ENCODE measurements around the gene FGFR2.
"Not testable (repeated sequence)": the region's sequence is repeated elsewhere in the genome, so short reads cannot be mapped to it uniquely, and the experiment has no call there.

The FGFR2 gene

GRCh38 chr10:121583857-121584256 lies 14.4 kb downstream of the FGFR2 start:
- no peak for DNase-seq

- DNase-seq = no peak
Observed at GRCh38 chr10:121583258-121583657, 15.0 kb downstream of the FGFR2 start.

GRCh38 chr10:121580276-121581116 lies 17.7 kb downstream of the FGFR2 start:
- no peak for DNase-seq

- DNase-seq = no peak
Observed at GRCh38 chr10:121579656-121580055, 18.6 kb downstream of the FGFR2 start.

GRCh38 chr10:121578965-121579364 lies 19.3 kb downstream of the FGFR2 start:
- DNase-seq = no peak

- no peak for DNase-seq
Observed at GRCh38 chr10:121578298-121578697, 19.9 kb downstream of the FGFR2 start.

GRCh38 chr10:121577568-121577967 lies 20.7 kb downstream of the FGFR2 start:
- DNase-seq = no peak

- no peak for DNase-seq
Observed at GRCh38 chr10:121576139-121576538, 22.1 kb downstream of the FGFR2 start.

GRCh38 chr10:121574519-121575166 lies 23.6 kb downstream of the FGFR2 start:
- DNase-seq = no peak

- DNase-seq = no peak
Observed at GRCh38 chr10:121573538-121573941, 24.7 kb downstream of the FGFR2 start.

GRCh38 chr10:121572859-121573537 lies 25.2 kb downstream of the FGFR2 start:
- no peak for DNase-seq

- no peak for DNase-seq
Observed at GRCh38 chr10:121570315-121570714, 27.9 kb downstream of the FGFR2 start.

GRCh38 chr10:121568275-121568674 lies 30.0 kb downstream of the FGFR2 start:
- no peak for DNase-seq

- no peak for DNase-seq
Observed at GRCh38 chr10:121567569-121567968, 30.7 kb downstream of the FGFR2 start.

- DNase-seq = no peak
Observed at GRCh38 chr10:121566755-121567154, 31.5 kb downstream of the FGFR2 start.

GRCh38 chr10:121559326-121560026 lies 38.8 kb downstream of the FGFR2 start:
- DNase-seq = no peak

GRCh38 chr10:121558238-121558637 lies 40.0 kb downstream of the FGFR2 start:
- no peak for DNase-seq

GRCh38 chr10:121556918-121557573 lies 41.2 kb downstream of the FGFR2 start:
- DNase-seq = no peak

- DNase-seq = no peak
Observed at GRCh38 chr10:121556455-121556854, 41.8 kb downstream of the FGFR2 start.

- not testable (repeated sequence) for DNase-seq
Observed at GRCh38 chr10:121554916-121555315, 43.3 kb downstream of the FGFR2 start.

- no peak for DNase-seq
Observed at GRCh38 chr10:121553511-121554264, 44.6 kb downstream of the FGFR2 start.

- no peak for DNase-seq
Observed at GRCh38 chr10:121552746-121553145, 45.5 kb downstream of the FGFR2 start.

Measured in CD4-positive, alpha-beta T cell treated with Interleukin-21 for 1 hour (primary cell).